Effector CD4-positive, alpha-beta T cell (primary cell): ENCODE results near the gene COG6.

Source experiments
- DNase-seq: peaks from one replicate; pipeline ENCODE4 v3.0.0-alpha.2; 2020

COG6 gene

GRCh38 chr13:39770221-39771090 is 115.0 kb downstream of the COG6 start:
- DNase-seq, result no peak

- DNase-seq, result no peak
Measured at GRCh38 chr13:39773833-39774232, 118.4 kb downstream of the COG6 start.

GRCh38 chr13:39776439-39776838 is 121.0 kb downstream of the COG6 start:
- DNase-seq, result no peak

GRCh38 chr13:39777021-39777420 is 121.6 kb downstream of the COG6 start:
- no peak for DNase-seq

GRCh38 chr13:39777527-39778061 is 122.1 kb downstream of the COG6 start:
- DNase-seq, result no peak

- peak; percentile 19 for DNase-seq
Measured at GRCh38 chr13:39779337-39780265, 124.1 kb downstream of the COG6 start.

GRCh38 chr13:39780711-39781110 is 125.2 kb downstream of the COG6 start:
- no peak for DNase-seq

- no peak for DNase-seq
Measured at GRCh38 chr13:39781381-39781780, 125.9 kb downstream of the COG6 start.

- no peak for DNase-seq
Measured at GRCh38 chr13:39783051-39783450, 127.6 kb downstream of the COG6 start.

- no peak for DNase-seq
Measured at GRCh38 chr13:39784347-39784746, 128.9 kb downstream of the COG6 start.

- no peak for DNase-seq
Measured at GRCh38 chr13:39786091-39786490, 130.6 kb downstream of the COG6 start.

GRCh38 chr13:39787086-39787487 is 131.6 kb downstream of the COG6 start:
- DNase-seq, result no peak

- DNase-seq, result no peak
Measured at GRCh38 chr13:39788102-39788501, 132.6 kb downstream of the COG6 start.

- DNase-seq, result no peak
Measured at GRCh38 chr13:39789451-39789850, 134.0 kb downstream of the COG6 start.
